Fibroblast of the aortic adventitia (primary cell): ENCODE results near the gene PLA2G5. TPM values are rescaled to one million over a fixed set of nuclear protein-coding genes. Genes with fewer than 3 reads are reported as not detected.

Experiments used
- DNase-seq: peaks from one replicate; pipeline ENCODE4 v3.0.0-alpha.2; 2010; ENCODE audit warnings: low read depth
- H3K4me3 ChIP-seq: 2 replicates; pipeline ENCODE4 v1.5.1; 2011; ENCODE audit warnings: low read depth, mild to moderate bottlenecking, control low read depth, low read length, moderate library complexity
- CTCF ChIP-seq: IDR thresholded peaks from 2 replicates; pipeline ENCODE4 v1.5.1; 2011; ENCODE audit warnings: mild to moderate bottlenecking, low read length, control low read depth, inconsistent platforms; ENCODE audit not compliant: insufficient read depth
- total RNA-seq: library from RNA; depleted of rRNA; stranded (reverse); fragments of >200 nt; gene quantifications from 2 replicates; pipeline ENCODE4 v1.2.3, GENCODE V29; 2012; ENCODE audit warnings: low replicate concordance

Gene PLA2G5
- total RNA-seq, 1 donor: 0.36 TPM

GRCh38 chr1:20107351-20107750 is 37.4 kb downstream of the PLA2G5 start:
- no peak overlapping the region for H3K4me3 ChIP-seq
- no peak for TF ChIP-seq CTCF
- no peak for DNase-seq

GRCh38 chr1:20107796-20108195 is 37.8 kb downstream of the PLA2G5 start:
- H3K4me3 ChIP-seq: no peak overlapping the region
- no peak for DNase-seq
- no peak for TF ChIP-seq CTCF

GRCh38 chr1:20108366-20109123 is 38.6 kb downstream of the PLA2G5 start:
- H3K4me3 ChIP-seq: no peak overlapping the region
- TF ChIP-seq CTCF: no peak
- DNase-seq: no peak

- no peak for DNase-seq
- no peak for TF ChIP-seq CTCF
- H3K4me3 ChIP-seq: no peak overlapping the region
Observed at GRCh38 chr1:20109223-20109856, 39.3 kb downstream of the PLA2G5 start.

GRCh38 chr1:20110679-20111078 is 40.7 kb downstream of the PLA2G5 start:
- H3K4me3 ChIP-seq: no peak overlapping the region
- peak; percentile 91 for DNase-seq
- no peak for TF ChIP-seq CTCF

GRCh38 chr1:20111452-20111851 is 41.5 kb downstream of the PLA2G5 start:
- no peak for DNase-seq
- H3K4me3 ChIP-seq: no peak overlapping the region
- no peak for TF ChIP-seq CTCF
